ENCODE measurements around the gene B3GNT5. TPM values are rescaled to one million over a fixed set of nuclear protein-coding genes. Genes with fewer than 3 reads are reported as not detected.

Gene B3GNT5
- total and polyA plus RNA-seq, 9 of the 15 experiments (the other 6 are each of a cell fraction or from before 2014, with no cell fraction given), result 8.8 to 23.8 (median 14.4) TPM

GRCh38 chr3:183268366-183268765 lies 15.3 kb downstream of the B3GNT5 start (continued):
- TF ChIP-seq FOXP4 (CRISPR knock-in tag; IDR thresholded peaks at IDR 0.05; ENCODE audit: borderline replicate concordance), result no peak
- TF ChIP-seq TSHZ1 (CRISPR knock-in tag; IDR thresholded peaks at IDR 0.05), result no peak
- no peak for TF ChIP-seq NR0B1 (IDR thresholded peaks at IDR 0.05; ENCODE audit: partially characterized antibody)
- TF ChIP-seq PHF20 (IDR thresholded peaks at IDR 0.05; ENCODE audit: partially characterized antibody), result no peak
- TF ChIP-seq HNRNPLL (IDR thresholded peaks at IDR 0.05; ENCODE audit: low read depth, low read length, poor library complexity, severe bottlenecking), result no peak
- no peak for TF ChIP-seq ATF2 (CRISPR knock-in tag; IDR thresholded peaks at IDR 0.05)
- no peak for TF ChIP-seq PATZ1 (CRISPR knock-in tag; IDR thresholded peaks at IDR 0.05; ENCODE audit: borderline replicate concordance)
- no peak for TF ChIP-seq ELF4 (CRISPR knock-in tag; IDR thresholded peaks at IDR 0.05)
- TF ChIP-seq FOXJ3 (CRISPR knock-in tag; IDR thresholded peaks at IDR 0.05), result no peak
- no peak for TF ChIP-seq MAFG (tag; conservative IDR thresholded peaks at IDR 0.05)
- TF ChIP-seq ZC3H8 (IDR thresholded peaks at IDR 0.05), result no peak
- TF ChIP-seq HMG20B (CRISPR knock-in tag; IDR thresholded peaks at IDR 0.05), result no peak
- no peak for TF ChIP-seq ZC3H11A (IDR thresholded peaks at IDR 0.05; ENCODE audit: low read depth, low read length)
- TF ChIP-seq ZNF75A (CRISPR knock-in tag; IDR thresholded peaks at IDR 0.05), result no peak
- no peak for TF ChIP-seq CBX3 (IDR thresholded peaks at IDR 0.05; ENCODE audit: borderline replicate concordance in 1 of 2, low read length in 2 of 2)
